ENCODE results near the gene ZNF514.

Gene ZNF514

GRCh38 chr2:95165371-95166064 is 5.9 kb upstream of the ZNF514 start, which contains the start of gene ZNF2:
TSS of gene ZNF2 (plus strand) at chr2:95165809. CDS start at chr2:95176227, 10,418 bp downstream.
- TF ChIP-seq MAX (IDR thresholded peaks at IDR 0.05) = peak; percentile 89
- no peak for TF ChIP-seq ZBTB7A (IDR thresholded peaks at IDR 0.05; ENCODE audit: low read depth)
- peak; percentile 97 for TF ChIP-seq YY1 (IDR thresholded peaks at IDR 0.05; ENCODE audit: low read depth)
- TF ChIP-seq FOXM1 (IDR thresholded peaks at IDR 0.05; ENCODE audit: borderline replicate concordance, low read depth) = no peak
- peak; percentile 95 for TF ChIP-seq TAF1 (IDR thresholded peaks at IDR 0.05; ENCODE audit: low read depth)
- TF ChIP-seq CREB1 (IDR thresholded peaks at IDR 0.05; ENCODE audit: low read depth) = peak; percentile 97
- TF ChIP-seq EP300 (IDR thresholded peaks at IDR 0.05; ENCODE audit: borderline replicate concordance) = no peak
- peak; percentile 65; the same call in 1 of the 2 replicates for TF ChIP-seq TCF12 (IDR thresholded peaks at IDR 0.05; ENCODE audit: low read depth)
- TF ChIP-seq REST (IDR thresholded peaks at IDR 0.05; ENCODE audit: low read depth) = no peak
- no peak for TF ChIP-seq RAD21 (IDR thresholded peaks at IDR 0.05; ENCODE audit: low read depth)
- TF ChIP-seq EGR1 (IDR thresholded peaks at IDR 0.05) = no peak; the same call in 1 of the 2 replicates
- TF ChIP-seq USF1 (IDR thresholded peaks at IDR 0.05) = peak; percentile 76
- no peak for TF ChIP-seq NFIC (IDR thresholded peaks at IDR 0.05)
- no peak for TF ChIP-seq TEAD4 (IDR thresholded peaks at IDR 0.05)
- no peak for TF ChIP-seq CEBPB (IDR thresholded peaks at IDR 0.05)

GRCh38 chr2:95165030-95165370 is 5.4 kb upstream of the ZNF514 start:
- no peak for TF ChIP-seq FOXM1 (IDR thresholded peaks at IDR 0.05; ENCODE audit: borderline replicate concordance, low read depth)
- TF ChIP-seq TCF12 (IDR thresholded peaks at IDR 0.05; ENCODE audit: low read depth) = no peak
- no peak for TF ChIP-seq NFIC (IDR thresholded peaks at IDR 0.05)
- no peak for TF ChIP-seq EP300 (IDR thresholded peaks at IDR 0.05; ENCODE audit: borderline replicate concordance)
- no peak for TF ChIP-seq YY1 (IDR thresholded peaks at IDR 0.05; ENCODE audit: low read depth)
- TF ChIP-seq CEBPB (IDR thresholded peaks at IDR 0.05) = no peak
- TF ChIP-seq RAD21 (IDR thresholded peaks at IDR 0.05; ENCODE audit: low read depth) = no peak
- no peak for TF ChIP-seq EGR1 (IDR thresholded peaks at IDR 0.05)
- TF ChIP-seq TAF1 (IDR thresholded peaks at IDR 0.05; ENCODE audit: low read depth) = no peak
- no peak for TF ChIP-seq CREB1 (IDR thresholded peaks at IDR 0.05; ENCODE audit: low read depth)
- no peak for TF ChIP-seq TEAD4 (IDR thresholded peaks at IDR 0.05)
- no peak for TF ChIP-seq MAX (IDR thresholded peaks at IDR 0.05)
- no peak for TF ChIP-seq REST (IDR thresholded peaks at IDR 0.05; ENCODE audit: low read depth)
- TF ChIP-seq ZBTB7A (IDR thresholded peaks at IDR 0.05; ENCODE audit: low read depth) = no peak
- TF ChIP-seq USF1 (IDR thresholded peaks at IDR 0.05) = no peak

- TF ChIP-seq RAD21 (IDR thresholded peaks at IDR 0.05; ENCODE audit: low read depth) (no peak), FOXM1 (IDR thresholded peaks at IDR 0.05; ENCODE audit: borderline replicate concordance, low read depth) (no peak), ZBTB7A (IDR thresholded peaks at IDR 0.05; ENCODE audit: low read depth) (0 out of 2 replicates have a peak, but pooled peaks have one; percentile 30), MAX (IDR thresholded peaks at IDR 0.05) (peak; percentile 67)
Measured at GRCh38 chr2:95158891-95159619, 593 bp downstream of the ZNF514 start.

GRCh38 chr2:95158441-95158840 is 1.2 kb downstream of the ZNF514 start:
- TF ChIP-seq RAD21 (IDR thresholded peaks at IDR 0.05; ENCODE audit: low read depth) (no peak), CEBPB (IDR thresholded peaks at IDR 0.05) (no peak), TCF12 (IDR thresholded peaks at IDR 0.05; ENCODE audit: low read depth) (no peak), REST (IDR thresholded peaks at IDR 0.05; ENCODE audit: low read depth) (no peak), EP300 (IDR thresholded peaks at IDR 0.05; ENCODE audit: borderline replicate concordance) (no peak), USF1 (IDR thresholded peaks at IDR 0.05) (no peak), TEAD4 (IDR thresholded peaks at IDR 0.05) (no peak), YY1 (IDR thresholded peaks at IDR 0.05; ENCODE audit: low read depth) (no peak), ZBTB7A (IDR thresholded peaks at IDR 0.05; ENCODE audit: low read depth) (no peak), NFIC (IDR thresholded peaks at IDR 0.05) (no peak), MAX (IDR thresholded peaks at IDR 0.05) (no peak), CREB1 (IDR thresholded peaks at IDR 0.05; ENCODE audit: low read depth) (no peak), EGR1 (IDR thresholded peaks at IDR 0.05) (no peak), FOXM1 (IDR thresholded peaks at IDR 0.05; ENCODE audit: borderline replicate concordance, low read depth) (no peak), TAF1 (IDR thresholded peaks at IDR 0.05; ENCODE audit: low read depth) (no peak)

All from Ishikawa (cell line).